H9 (cell line): ENCODE data around the gene GAS6. TPM values are rescaled to one million over a fixed set of nuclear protein-coding genes. Genes with fewer than 3 reads are reported as not detected.

Experiments
- DNase-seq: peaks from one replicate; pipeline ENCODE4 v3.0.0-alpha.2; 2017
- H2AFZ ChIP-seq: one replicate; pipeline ENCODE4 v1.6.1; 2013; ENCODE audit warnings: mild to moderate bottlenecking, low read length, control low read depth, moderate library complexity
- H2AK5ac ChIP-seq: 2 replicates; pipeline ENCODE4 v1.6.1; 2013; ENCODE audit warnings: low read length, control low read depth, mixed read lengths; ENCODE audit not compliant: insufficient read length
- H2BK120ac ChIP-seq: one replicate; pipeline ENCODE4 v1.6.1; 2013; ENCODE audit warnings: low read depth, mild to moderate bottlenecking, low read length, control low read depth, inconsistent platforms; ENCODE audit not compliant: poor library complexity, severe bottlenecking
- H2BK12ac ChIP-seq: 2 replicates; pipeline ENCODE4 v1.6.1; 2013; ENCODE audit warnings: low read length, control low read depth, mixed read lengths, low read depth; ENCODE audit not compliant: insufficient read length
- H2BK15ac ChIP-seq: 2 replicates; pipeline ENCODE4 v1.6.1; 2013; ENCODE audit warnings: low read depth, low read length, control low read depth
- H2BK20ac ChIP-seq: one replicate; pipeline ENCODE4 v1.6.1; 2013; ENCODE audit warnings: low read depth, mild to moderate bottlenecking, low read length, control low read depth, inconsistent platforms; ENCODE audit not compliant: poor library complexity, severe bottlenecking
- H2BK5ac ChIP-seq: 2 replicates; pipeline ENCODE4 v1.6.1; 2013; ENCODE audit warnings: low read length, control low read depth, mixed read lengths; ENCODE audit not compliant: insufficient read length
- H3K14ac ChIP-seq: 2 replicates; pipeline ENCODE4 v1.6.1; 2013; ENCODE audit warnings: low read length, control low read depth; ENCODE audit not compliant: insufficient read depth
- H3K18ac ChIP-seq: 2 replicates; pipeline ENCODE4 v1.6.1; 2013; ENCODE audit warnings: low read depth, mild to moderate bottlenecking, mixed read lengths, low read length, control low read depth; ENCODE audit not compliant: insufficient read length
- H3K23ac ChIP-seq: 2 replicates; pipeline ENCODE4 v1.6.1; 2013; ENCODE audit warnings: low read length, control low read depth, mixed read lengths, low read depth; ENCODE audit not compliant: insufficient read length
- H3K23me2 ChIP-seq: 2 replicates; pipeline ENCODE4 v1.6.1; 2013; ENCODE audit warnings: low read depth, mild to moderate bottlenecking, mixed read lengths, low read length, control low read depth; ENCODE audit not compliant: insufficient read length, poor library complexity, severe bottlenecking
- H3K27ac ChIP-seq: 2 replicates; pipeline ENCODE4 v1.5.1; 2013; ENCODE audit warnings: low read length, control low read depth, mixed read lengths, low read depth; ENCODE audit not compliant: insufficient read length
- H3K27me3 ChIP-seq: 2 replicates; pipeline ENCODE4 v1.6.1; 2013; ENCODE audit warnings: low read length, control low read depth, inconsistent platforms; ENCODE audit not compliant: insufficient read depth
- H3K4ac ChIP-seq: 2 replicates; pipeline ENCODE4 v1.6.1; 2013; ENCODE audit warnings: low read depth, mild to moderate bottlenecking, control low read depth, inconsistent platforms, low read length, moderate library complexity
- H3K4me1 ChIP-seq: 2 replicates; pipeline ENCODE4 v1.6.1; 2013; ENCODE audit warnings: low read length, control low read depth, inconsistent platforms; ENCODE audit not compliant: insufficient read depth
- H3K4me2 ChIP-seq: 2 replicates; pipeline ENCODE4 v1.6.1; 2013; ENCODE audit warnings: low read length, control low read depth, mixed read lengths; ENCODE audit not compliant: insufficient read length, insufficient read depth
- H3K56ac ChIP-seq: 2 replicates; pipeline ENCODE4 v1.6.1; 2013; ENCODE audit warnings: low read depth, mild to moderate bottlenecking, mixed read lengths, low read length, control low read depth; ENCODE audit not compliant: insufficient read length
- H3K79me1 ChIP-seq: 2 replicates; pipeline ENCODE4 v1.6.1; 2013; ENCODE audit warnings: low read depth, mild to moderate bottlenecking, moderate library complexity, low read length, control low read depth, inconsistent platforms; ENCODE audit not compliant: insufficient read depth, poor library complexity, severe bottlenecking
- H3K79me2 ChIP-seq: 2 replicates; pipeline ENCODE4 v1.6.1; 2013; ENCODE audit warnings: low read length, control low read depth, inconsistent platforms; ENCODE audit not compliant: insufficient read depth
- H3K9ac ChIP-seq: 2 replicates; pipeline ENCODE4 v1.6.1; 2013; ENCODE audit warnings: low read length, control low read depth, mixed read lengths; ENCODE audit not compliant: insufficient read length; ENCODE audit errors: extremely low read depth
- H3K9me3 ChIP-seq: one replicate; pipeline ENCODE4 v1.6.1; 2013; ENCODE audit warnings: low read depth, low read length, inconsistent platforms; ENCODE audit not compliant: control insufficient read depth
- H3T11ph ChIP-seq: one replicate; pipeline ENCODE4 v1.6.1; 2013; ENCODE audit warnings: mild to moderate bottlenecking, low read length, control low read depth, inconsistent platforms
- H4K20me1 ChIP-seq: one replicate; pipeline ENCODE4 v1.6.1; 2013; ENCODE audit not compliant: control insufficient read depth, insufficient read length, insufficient read depth
- H4K5ac ChIP-seq: 2 replicates; pipeline ENCODE4 v1.6.1; 2013; ENCODE audit warnings: low read depth, mild to moderate bottlenecking, mixed read lengths, low read length, control low read depth; ENCODE audit not compliant: insufficient read length
- H4K8ac ChIP-seq: replicated peaks from 2 replicates; pipeline ENCODE4 v1.6.1; 2013; ENCODE audit warnings: low read length, control low read depth, mixed read lengths, low read depth; ENCODE audit not compliant: insufficient read length
- H4K91ac ChIP-seq: 2 replicates; pipeline ENCODE4 v1.6.1; 2013; ENCODE audit warnings: low read depth, mild to moderate bottlenecking, moderate library complexity, mixed read lengths, low read length, control low read depth; ENCODE audit not compliant: insufficient read length
- H3K27ac Mint-ChIP-seq, 3 experiments: 2 replicates in 2 of 3; 3 replicates in 1 of 3; pipeline ENCODE4 v1.8.0; 2020 to 2021; ENCODE audit warnings: mixed read lengths in 3 of 3, mild to moderate bottlenecking in 1 of 3, moderate library complexity in 1 of 3
- H3K27me3 Mint-ChIP-seq: 2 replicates; pipeline ENCODE4 v1.8.0; 2021; ENCODE audit warnings: low read depth, mild to moderate bottlenecking, moderate library complexity, mixed read lengths
- H3K36me3 Mint-ChIP-seq, 3 experiments: 2 replicates in 2 of 3; 3 replicates in 1 of 3; pipeline ENCODE4 v1.8.0; 2020 to 2021; ENCODE audit warnings: low read depth in 3 of 3, mixed read lengths in 3 of 3; ENCODE audit not compliant: insufficient read depth in 1 of 3
- H3K4me1 Mint-ChIP-seq, 2 experiments: 2 replicates each; pipeline ENCODE4 v1.8.0; 2020; ENCODE audit warnings: mixed read lengths in 2 of 2
- H3K4me3 Mint-ChIP-seq, 2 experiments: 2 replicates in 1 of 2; 3 replicates in 1 of 2; pipeline ENCODE4 v1.8.0; 2020 to 2021; ENCODE audit warnings: mild to moderate bottlenecking in 2 of 2, mixed read lengths in 2 of 2, moderate library complexity in 1 of 2
- H3K9me3 Mint-ChIP-seq, 2 experiments: 2 replicates in 1 of 2; 3 replicates in 1 of 2; pipeline ENCODE4 v1.8.0; 2020; ENCODE audit warnings: mild to moderate bottlenecking in 2 of 2, mixed read lengths in 2 of 2, moderate library complexity in 1 of 2
- WGBS: extraction: QIAGEN DNeasy Blood & Tissue Kit; methylation state at CpG from one replicate; pipeline ENCODE4 v1.1.7; 2013; ENCODE audit warnings: missing lambda C conversion rate, low lambda C conversion rate, mixed read lengths; ENCODE audit not compliant: insufficient read length; ENCODE audit errors: extremely low coverage; 5-methylcytosine and 5-hydroxymethylcytosine counted together
- total RNA-seq: library from RNA; stranded (reverse); gene quantifications from 2 replicates; pipeline ENCODE4 v1.2.1, GENCODE V29; 2021
- TF ChIP-seq, protein P1 (sequence below): fragments of 200-600 bp; sonication (generic); conservative IDR thresholded peaks from 3 replicates; pipeline ENCODE4 v1.8.0; 2021; ENCODE audit warnings: antibody characterized with exemption, mild to moderate bottlenecking

Gene GAS6
- total RNA-seq, 1 experiment from 2014 or later, result 20.5 TPM

- Histone ChIP-seq H3K4ac (no peak overlapping the region), H3K27ac (no peak overlapping the region), H2BK120ac (no peak overlapping the region), H3K14ac (no peak overlapping the region), H4K5ac (no peak overlapping the region), H3K23ac (no peak overlapping the region), H4K20me1 (no peaks in the 10 kb centered on the region), H3K18ac (no peak overlapping the region), H3K27me3 (no peaks in the 10 kb centered on the region), H2AFZ (no peak overlapping the region), H3K79me1 (no peaks in the 10 kb centered on the region), H4K91ac (no peak overlapping the region), H3K9ac (no peak overlapping the region), H4K8ac (no peak overlapping the region), H3K4me1 (no peaks in the 10 kb centered on the region; the same call in 1 of the 2 replicates), H2BK15ac (no peak overlapping the region), H3K4me2 (no peak overlapping the region), H3K79me2 (no peaks in the 10 kb centered on the region), H2AK5ac (no peak overlapping the region), H3K9me3 (no peaks in the 10 kb centered on the region), H3K23me2 (no peaks in the 10 kb centered on the region), H2BK12ac (no peak overlapping the region), H3K56ac (no peak overlapping the region), H3T11ph (no peak overlapping the region), H2BK20ac (no peak overlapping the region), H2BK5ac (no peak overlapping the region)
- Mint-ChIP-seq H3K4me1 (peaks cover 14 to 23% of the 10 kb centered on the region in 2 experiments), H3K36me3 (peaks cover 0 to 2% (median 1%) of the 10 kb centered on the region in 3 experiments; a peak in 3 of 7 replicates), H3K27me3 (no peaks in the 10 kb centered on the region), H3K27ac (no peak overlapping the region), H3K9me3 (no peaks in the 10 kb centered on the region), H3K4me3 (no peak overlapping the region)
- TF ChIP-seq, protein P1, sequence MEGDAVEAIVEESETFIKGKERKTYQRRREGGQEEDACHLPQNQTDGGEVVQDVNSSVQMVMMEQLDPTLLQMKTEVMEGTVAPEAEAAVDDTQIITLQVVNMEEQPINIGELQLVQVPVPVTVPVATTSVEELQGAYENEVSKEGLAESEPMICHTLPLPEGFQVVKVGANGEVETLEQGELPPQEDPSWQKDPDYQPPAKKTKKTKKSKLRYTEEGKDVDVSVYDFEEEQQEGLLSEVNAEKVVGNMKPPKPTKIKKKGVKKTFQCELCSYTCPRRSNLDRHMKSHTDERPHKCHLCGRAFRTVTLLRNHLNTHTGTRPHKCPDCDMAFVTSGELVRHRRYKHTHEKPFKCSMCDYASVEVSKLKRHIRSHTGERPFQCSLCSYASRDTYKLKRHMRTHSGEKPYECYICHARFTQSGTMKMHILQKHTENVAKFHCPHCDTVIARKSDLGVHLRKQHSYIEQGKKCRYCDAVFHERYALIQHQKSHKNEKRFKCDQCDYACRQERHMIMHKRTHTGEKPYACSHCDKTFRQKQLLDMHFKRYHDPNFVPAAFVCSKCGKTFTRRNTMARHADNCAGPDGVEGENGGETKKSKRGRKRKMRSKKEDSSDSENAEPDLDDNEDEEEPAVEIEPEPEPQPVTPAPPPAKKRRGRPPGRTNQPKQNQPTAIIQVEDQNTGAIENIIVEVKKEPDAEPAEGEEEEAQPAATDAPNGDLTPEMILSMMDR, result no peak
- DNase-seq, result no peak
- 100% methylated on average over 2 of the region's 3 CpGs for WGBS
Observed at GRCh38 chr13:113850722-113851479, 13.0 kb downstream of the GAS6 start.
